ENCODE results near the gene FEZ2. TPM values are rescaled to one million over a fixed set of nuclear protein-coding genes. Genes with fewer than 3 reads are reported as not detected.

Gene FEZ2
- total and polyA plus RNA-seq, 9 of the 15 experiments (the other 6 are each of a cell fraction or from before 2014, with no cell fraction given): 9.9 to 35.5 (median 20.1) TPM

DNA sequence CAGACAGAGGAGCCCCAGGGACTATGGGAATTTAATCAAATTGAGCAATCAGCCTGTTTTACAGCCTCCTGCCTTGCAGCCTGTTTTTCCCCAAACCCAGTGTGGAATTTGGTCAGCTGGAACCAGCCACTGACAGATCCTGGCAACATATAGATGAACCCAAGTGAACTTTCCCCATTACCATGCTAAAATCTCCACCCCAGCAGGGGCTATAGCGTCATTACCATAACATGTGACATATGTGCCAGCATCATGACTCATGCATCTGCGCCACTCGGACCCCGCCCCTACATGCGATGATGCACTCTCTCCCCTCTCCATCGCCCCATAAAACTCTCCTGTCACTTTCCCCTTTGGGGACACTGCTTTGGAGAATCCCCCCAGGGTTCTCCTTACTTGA, 17.3 kb upstream of the FEZ2 start (continued):
- TF ChIP-seq CEBPZ (IDR thresholded peaks at IDR 0.05; ENCODE audit: borderline replicate concordance, low read depth, low read length): no peak
- no peak for TF ChIP-seq ELK1 (CRISPR knock-in tag; IDR thresholded peaks at IDR 0.05)
- TF ChIP-seq, protein P1, sequence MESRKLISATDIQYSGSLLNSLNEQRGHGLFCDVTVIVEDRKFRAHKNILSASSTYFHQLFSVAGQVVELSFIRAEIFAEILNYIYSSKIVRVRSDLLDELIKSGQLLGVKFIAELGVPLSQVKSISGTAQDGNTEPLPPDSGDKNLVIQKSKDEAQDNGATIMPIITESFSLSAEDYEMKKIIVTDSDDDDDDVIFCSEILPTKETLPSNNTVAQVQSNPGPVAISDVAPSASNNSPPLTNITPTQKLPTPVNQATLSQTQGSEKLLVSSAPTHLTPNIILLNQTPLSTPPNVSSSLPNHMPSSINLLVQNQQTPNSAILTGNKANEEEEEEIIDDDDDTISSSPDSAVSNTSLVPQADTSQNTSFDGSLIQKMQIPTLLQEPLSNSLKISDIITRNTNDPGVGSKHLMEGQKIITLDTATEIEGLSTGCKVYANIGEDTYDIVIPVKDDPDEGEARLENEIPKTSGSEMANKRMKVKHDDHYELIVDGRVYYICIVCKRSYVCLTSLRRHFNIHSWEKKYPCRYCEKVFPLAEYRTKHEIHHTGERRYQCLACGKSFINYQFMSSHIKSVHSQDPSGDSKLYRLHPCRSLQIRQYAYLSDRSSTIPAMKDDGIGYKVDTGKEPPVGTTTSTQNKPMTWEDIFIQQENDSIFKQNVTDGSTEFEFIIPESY (CRISPR knock-in tag; IDR thresholded peaks at IDR 0.05): no peak
- no peak for TF ChIP-seq POLR2AphosphoS2 (IDR thresholded peaks at IDR 0.05; ENCODE audit: low read length)
- TF ChIP-seq ZEB2 (IDR thresholded peaks at IDR 0.05): no peak
- TF ChIP-seq MECOM (CRISPR knock-in tag; IDR thresholded peaks at IDR 0.05): no peak
- TF ChIP-seq, protein P2, sequence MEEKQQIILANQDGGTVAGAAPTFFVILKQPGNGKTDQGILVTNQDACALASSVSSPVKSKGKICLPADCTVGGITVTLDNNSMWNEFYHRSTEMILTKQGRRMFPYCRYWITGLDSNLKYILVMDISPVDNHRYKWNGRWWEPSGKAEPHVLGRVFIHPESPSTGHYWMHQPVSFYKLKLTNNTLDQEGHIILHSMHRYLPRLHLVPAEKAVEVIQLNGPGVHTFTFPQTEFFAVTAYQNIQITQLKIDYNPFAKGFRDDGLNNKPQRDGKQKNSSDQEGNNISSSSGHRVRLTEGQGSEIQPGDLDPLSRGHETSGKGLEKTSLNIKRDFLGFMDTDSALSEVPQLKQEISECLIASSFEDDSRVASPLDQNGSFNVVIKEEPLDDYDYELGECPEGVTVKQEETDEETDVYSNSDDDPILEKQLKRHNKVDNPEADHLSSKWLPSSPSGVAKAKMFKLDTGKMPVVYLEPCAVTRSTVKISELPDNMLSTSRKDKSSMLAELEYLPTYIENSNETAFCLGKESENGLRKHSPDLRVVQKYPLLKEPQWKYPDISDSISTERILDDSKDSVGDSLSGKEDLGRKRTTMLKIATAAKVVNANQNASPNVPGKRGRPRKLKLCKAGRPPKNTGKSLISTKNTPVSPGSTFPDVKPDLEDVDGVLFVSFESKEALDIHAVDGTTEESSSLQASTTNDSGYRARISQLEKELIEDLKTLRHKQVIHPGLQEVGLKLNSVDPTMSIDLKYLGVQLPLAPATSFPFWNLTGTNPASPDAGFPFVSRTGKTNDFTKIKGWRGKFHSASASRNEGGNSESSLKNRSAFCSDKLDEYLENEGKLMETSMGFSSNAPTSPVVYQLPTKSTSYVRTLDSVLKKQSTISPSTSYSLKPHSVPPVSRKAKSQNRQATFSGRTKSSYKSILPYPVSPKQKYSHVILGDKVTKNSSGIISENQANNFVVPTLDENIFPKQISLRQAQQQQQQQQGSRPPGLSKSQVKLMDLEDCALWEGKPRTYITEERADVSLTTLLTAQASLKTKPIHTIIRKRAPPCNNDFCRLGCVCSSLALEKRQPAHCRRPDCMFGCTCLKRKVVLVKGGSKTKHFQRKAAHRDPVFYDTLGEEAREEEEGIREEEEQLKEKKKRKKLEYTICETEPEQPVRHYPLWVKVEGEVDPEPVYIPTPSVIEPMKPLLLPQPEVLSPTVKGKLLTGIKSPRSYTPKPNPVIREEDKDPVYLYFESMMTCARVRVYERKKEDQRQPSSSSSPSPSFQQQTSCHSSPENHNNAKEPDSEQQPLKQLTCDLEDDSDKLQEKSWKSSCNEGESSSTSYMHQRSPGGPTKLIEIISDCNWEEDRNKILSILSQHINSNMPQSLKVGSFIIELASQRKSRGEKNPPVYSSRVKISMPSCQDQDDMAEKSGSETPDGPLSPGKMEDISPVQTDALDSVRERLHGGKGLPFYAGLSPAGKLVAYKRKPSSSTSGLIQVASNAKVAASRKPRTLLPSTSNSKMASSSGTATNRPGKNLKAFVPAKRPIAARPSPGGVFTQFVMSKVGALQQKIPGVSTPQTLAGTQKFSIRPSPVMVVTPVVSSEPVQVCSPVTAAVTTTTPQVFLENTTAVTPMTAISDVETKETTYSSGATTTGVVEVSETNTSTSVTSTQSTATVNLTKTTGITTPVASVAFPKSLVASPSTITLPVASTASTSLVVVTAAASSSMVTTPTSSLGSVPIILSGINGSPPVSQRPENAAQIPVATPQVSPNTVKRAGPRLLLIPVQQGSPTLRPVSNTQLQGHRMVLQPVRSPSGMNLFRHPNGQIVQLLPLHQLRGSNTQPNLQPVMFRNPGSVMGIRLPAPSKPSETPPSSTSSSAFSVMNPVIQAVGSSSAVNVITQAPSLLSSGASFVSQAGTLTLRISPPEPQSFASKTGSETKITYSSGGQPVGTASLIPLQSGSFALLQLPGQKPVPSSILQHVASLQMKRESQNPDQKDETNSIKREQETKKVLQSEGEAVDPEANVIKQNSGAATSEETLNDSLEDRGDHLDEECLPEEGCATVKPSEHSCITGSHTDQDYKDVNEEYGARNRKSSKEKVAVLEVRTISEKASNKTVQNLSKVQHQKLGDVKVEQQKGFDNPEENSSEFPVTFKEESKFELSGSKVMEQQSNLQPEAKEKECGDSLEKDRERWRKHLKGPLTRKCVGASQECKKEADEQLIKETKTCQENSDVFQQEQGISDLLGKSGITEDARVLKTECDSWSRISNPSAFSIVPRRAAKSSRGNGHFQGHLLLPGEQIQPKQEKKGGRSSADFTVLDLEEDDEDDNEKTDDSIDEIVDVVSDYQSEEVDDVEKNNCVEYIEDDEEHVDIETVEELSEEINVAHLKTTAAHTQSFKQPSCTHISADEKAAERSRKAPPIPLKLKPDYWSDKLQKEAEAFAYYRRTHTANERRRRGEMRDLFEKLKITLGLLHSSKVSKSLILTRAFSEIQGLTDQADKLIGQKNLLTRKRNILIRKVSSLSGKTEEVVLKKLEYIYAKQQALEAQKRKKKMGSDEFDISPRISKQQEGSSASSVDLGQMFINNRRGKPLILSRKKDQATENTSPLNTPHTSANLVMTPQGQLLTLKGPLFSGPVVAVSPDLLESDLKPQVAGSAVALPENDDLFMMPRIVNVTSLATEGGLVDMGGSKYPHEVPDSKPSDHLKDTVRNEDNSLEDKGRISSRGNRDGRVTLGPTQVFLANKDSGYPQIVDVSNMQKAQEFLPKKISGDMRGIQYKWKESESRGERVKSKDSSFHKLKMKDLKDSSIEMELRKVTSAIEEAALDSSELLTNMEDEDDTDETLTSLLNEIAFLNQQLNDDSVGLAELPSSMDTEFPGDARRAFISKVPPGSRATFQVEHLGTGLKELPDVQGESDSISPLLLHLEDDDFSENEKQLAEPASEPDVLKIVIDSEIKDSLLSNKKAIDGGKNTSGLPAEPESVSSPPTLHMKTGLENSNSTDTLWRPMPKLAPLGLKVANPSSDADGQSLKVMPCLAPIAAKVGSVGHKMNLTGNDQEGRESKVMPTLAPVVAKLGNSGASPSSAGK (IDR thresholded peaks at IDR 0.05): no peak
- TF ChIP-seq, protein P3, sequence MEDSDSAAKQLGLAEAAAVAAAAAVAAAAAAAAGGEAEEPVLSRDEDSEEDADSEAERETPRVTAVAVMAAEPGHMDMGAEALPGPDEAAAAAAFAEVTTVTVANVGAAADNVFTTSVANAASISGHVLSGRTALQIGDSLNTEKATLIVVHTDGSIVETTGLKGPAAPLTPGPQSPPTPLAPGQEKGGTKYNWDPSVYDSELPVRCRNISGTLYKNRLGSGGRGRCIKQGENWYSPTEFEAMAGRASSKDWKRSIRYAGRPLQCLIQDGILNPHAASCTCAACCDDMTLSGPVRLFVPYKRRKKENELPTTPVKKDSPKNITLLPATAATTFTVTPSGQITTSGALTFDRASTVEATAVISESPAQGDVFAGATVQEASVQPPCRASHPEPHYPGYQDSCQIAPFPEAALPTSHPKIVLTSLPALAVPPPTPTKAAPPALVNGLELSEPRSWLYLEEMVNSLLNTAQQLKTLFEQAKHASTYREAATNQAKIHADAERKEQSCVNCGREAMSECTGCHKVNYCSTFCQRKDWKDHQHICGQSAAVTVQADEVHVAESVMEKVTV (CRISPR knock-in tag; IDR thresholded peaks at IDR 0.05): no peak

Data from K562 (cell line).